ENCODE results near the gene CDC45.
"Not testable (repeated sequence)": the region's sequence is repeated elsewhere in the genome, so short reads cannot be mapped to it uniquely, and the experiment has no call there.

Gene CDC45

GRCh38 chr22:19443544-19444211 is 36.0 kb upstream of the CDC45 start:
- no peak for TF ChIP-seq CTCF (IDR thresholded peaks at IDR 0.05; ENCODE audit: borderline replicate concordance, control extremely low read depth, extremely low read depth, insufficient read depth, missing control alignments)
- DNase-seq (ENCODE audit: low spot score): no peak
- in situ Hi-C loops (cut with MboI; ENCODE audit: low sequenced_read_pairs, unreplicated experiment): no loop called here

GRCh38 chr22:19445279-19445982 is 34.3 kb upstream of the CDC45 start:
- DNase-seq (ENCODE audit: low spot score); in situ Hi-C loops (cut with MboI; ENCODE audit: low sequenced_read_pairs, unreplicated experiment): not testable (repeated sequence)

GRCh38 chr22:19446603-19447329 is 33.0 kb upstream of the CDC45 start:
- no peak for TF ChIP-seq CTCF (IDR thresholded peaks at IDR 0.05; ENCODE audit: borderline replicate concordance, control extremely low read depth, extremely low read depth, insufficient read depth, missing control alignments)
- in situ Hi-C loops (cut with MboI; ENCODE audit: low sequenced_read_pairs, unreplicated experiment): no loop called here
- DNase-seq (ENCODE audit: low spot score): no peak

- peak; percentile 98 for DNase-seq (ENCODE audit: low spot score)
- in situ Hi-C loops (cut with MboI; ENCODE audit: low sequenced_read_pairs, unreplicated experiment): no loop called here
These were observed 32.2 kb upstream of the CDC45 start, which contains the start of gene C22orf39 for GRCh38 chr22:19447330-19448075. C22orf39 (minus strand) TSS chr22:19447711; CDS start chr22:19447688, 23 bp downstream.

GRCh38 chr22:19448076-19448607 is 31.6 kb upstream of the CDC45 start:
- no peak for TF ChIP-seq CTCF (IDR thresholded peaks at IDR 0.05; ENCODE audit: borderline replicate concordance, control extremely low read depth, extremely low read depth, insufficient read depth, missing control alignments)
- in situ Hi-C loops (cut with MboI; ENCODE audit: low sequenced_read_pairs, unreplicated experiment): no loop called here
- peak; percentile 78 for DNase-seq (ENCODE audit: low spot score)

More at GRCh38 chr22:19447330-19448075, 32.2 kb upstream of the CDC45 start, which contains the start of gene C22orf39:
- TF ChIP-seq CTCF (IDR thresholded peaks at IDR 0.05; ENCODE audit: borderline replicate concordance, control extremely low read depth, extremely low read depth, insufficient read depth, missing control alignments): no peak

GRCh38 chr22:19448739-19449421 is 30.8 kb upstream of the CDC45 start:
- DNase-seq (ENCODE audit: low spot score): peak; percentile 49
- no peak for TF ChIP-seq CTCF (IDR thresholded peaks at IDR 0.05; ENCODE audit: borderline replicate concordance, control extremely low read depth, extremely low read depth, insufficient read depth, missing control alignments)
- in situ Hi-C loops (cut with MboI; ENCODE audit: low sequenced_read_pairs, unreplicated experiment): no loop called here

All from GM13976 (cell line).